Activated CD4-positive, alpha-beta T cell treated with anti-CD3 and anti-CD28 coated beads, Interleukin-10, Interleukin-2, amounts not matched to agents 100 ng/mL and 50 ng/mL, durations not matched to agents 16 hours and 8 hours (primary cell): ENCODE data around the gene SPACA7.
A peak's percentile ranks its signal among the peaks of the same experiment; 100 is the strongest.

Source experiments
- DNase-seq: peaks from one replicate; pipeline ENCODE4 v3.0.0-alpha.2; 2020

SPACA7 gene

DNA sequence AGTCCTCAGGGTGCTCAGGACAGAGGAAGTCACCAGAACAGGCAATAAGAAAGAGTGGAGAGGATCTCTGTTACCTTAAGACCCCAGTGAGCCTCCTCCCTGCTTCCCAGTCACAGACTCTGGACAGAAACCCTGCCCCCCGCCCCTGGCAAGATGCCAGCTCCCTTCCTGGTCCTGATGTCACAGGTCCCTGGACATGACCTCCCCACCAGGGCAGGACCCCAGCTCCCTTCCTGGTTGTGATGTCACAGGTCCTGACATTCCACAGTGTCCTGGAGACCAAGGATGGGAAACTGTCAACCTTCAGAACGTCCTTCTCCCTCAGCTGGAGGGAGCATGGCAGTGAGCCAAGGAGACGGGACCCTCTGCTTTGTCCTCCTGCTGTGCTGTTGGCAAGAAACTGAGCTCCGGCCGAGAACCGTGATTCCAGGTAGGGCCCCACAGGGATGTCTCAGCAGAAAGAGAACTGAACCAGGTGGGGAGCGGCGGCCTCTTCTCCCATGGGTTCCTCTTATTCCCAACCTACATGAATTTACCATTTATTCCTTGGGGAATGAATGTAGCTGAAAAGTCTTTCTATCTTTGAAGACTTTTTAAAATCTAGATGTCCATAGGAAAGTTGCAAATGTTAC, at the start of gene SPACA7:
SPACA7 (plus strand) TSS at position 306 of the 632 bp plus-strand sequence; CDS start at position 337, 31 bp downstream.
- DNase-seq: no peak

DNA sequence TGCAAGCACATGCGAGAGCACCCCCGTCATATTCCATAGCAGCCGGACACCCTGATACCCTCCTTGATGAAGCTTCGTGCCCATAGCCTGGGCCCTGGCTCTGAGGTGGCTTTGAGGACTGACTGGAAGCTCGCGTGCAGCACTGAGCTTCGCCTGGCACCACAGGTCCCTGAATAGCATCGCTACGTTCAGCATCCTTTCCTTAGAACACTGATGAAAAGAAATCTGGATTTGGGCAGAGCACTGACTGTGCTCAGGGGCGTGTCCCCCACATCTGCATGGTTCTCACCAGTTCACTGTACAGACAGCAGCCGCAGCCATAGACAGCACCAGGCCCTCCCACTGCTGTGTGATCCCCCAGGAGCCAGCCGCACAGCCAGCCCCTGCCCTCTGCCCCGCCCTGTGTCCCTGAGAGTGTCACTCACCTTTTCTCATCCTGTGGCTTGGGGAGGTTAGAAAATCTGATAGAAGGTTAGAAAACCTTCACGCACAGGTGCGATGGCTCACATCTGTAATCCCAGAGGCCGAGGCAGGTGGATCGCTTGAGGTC, 49.3 kb upstream of the SPACA7 start:
- DNase-seq: no peak

DNA sequence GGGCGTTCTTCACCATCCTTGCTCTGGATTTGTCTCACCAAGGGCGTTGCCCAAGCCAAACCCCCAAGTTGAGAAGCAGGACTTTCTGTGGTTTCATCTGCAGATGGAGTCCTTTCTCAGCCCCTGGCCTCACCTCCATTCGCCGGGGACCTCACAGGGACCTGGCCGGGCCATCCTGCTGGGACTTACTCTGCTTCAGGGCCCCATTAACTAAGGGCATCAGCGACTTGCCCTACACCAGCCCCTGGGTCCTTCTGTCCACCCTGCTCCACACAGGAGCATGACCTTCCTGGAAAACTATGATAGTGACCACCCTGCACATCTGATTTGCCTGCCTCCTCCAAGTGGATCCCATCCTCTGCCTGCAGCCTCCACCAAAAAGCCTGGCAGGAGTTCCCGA, 47.2 kb upstream of the SPACA7 start:
- DNase-seq: no peak

DNA sequence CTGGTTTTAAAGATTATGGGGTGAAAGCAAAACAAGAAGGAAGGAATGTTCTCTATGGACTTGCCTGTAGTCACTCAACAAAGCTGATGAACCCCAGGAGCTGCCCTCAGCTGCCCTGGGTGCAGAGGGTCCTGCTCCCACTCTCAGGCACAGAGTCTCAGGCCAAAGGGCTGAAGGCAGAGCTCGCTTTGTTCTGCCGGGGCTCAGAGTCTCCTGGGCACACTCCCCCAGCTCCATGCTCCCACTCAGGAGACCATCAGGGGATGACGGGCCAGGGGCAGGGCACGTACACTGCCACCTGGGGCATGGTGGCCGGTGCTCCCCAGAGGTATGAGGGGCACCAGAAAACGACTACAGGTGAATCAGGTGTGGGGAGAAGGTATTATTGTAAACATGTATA, 46.8 kb upstream of the SPACA7 start:
- no peak for DNase-seq

DNA sequence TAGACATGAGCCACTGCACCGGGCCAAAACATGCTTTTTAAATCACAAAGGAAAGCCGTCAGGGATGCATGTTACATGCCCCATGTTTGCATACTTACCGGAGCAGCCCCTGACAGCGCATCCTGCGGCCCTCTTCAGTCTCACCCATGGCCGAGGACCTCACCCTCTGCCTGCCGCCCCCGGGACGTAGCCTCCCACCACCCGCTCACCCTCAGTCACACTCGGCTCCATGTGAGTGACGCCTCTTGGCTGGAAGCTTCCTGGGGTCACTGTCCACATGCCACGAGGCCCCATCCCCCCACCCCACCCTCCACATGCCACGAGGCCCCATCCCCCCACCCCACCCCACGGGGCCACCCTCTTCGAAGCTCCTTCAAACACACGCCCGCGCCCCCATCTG, 46.1 kb upstream of the SPACA7 start:
- DNase-seq: no peak

DNA sequence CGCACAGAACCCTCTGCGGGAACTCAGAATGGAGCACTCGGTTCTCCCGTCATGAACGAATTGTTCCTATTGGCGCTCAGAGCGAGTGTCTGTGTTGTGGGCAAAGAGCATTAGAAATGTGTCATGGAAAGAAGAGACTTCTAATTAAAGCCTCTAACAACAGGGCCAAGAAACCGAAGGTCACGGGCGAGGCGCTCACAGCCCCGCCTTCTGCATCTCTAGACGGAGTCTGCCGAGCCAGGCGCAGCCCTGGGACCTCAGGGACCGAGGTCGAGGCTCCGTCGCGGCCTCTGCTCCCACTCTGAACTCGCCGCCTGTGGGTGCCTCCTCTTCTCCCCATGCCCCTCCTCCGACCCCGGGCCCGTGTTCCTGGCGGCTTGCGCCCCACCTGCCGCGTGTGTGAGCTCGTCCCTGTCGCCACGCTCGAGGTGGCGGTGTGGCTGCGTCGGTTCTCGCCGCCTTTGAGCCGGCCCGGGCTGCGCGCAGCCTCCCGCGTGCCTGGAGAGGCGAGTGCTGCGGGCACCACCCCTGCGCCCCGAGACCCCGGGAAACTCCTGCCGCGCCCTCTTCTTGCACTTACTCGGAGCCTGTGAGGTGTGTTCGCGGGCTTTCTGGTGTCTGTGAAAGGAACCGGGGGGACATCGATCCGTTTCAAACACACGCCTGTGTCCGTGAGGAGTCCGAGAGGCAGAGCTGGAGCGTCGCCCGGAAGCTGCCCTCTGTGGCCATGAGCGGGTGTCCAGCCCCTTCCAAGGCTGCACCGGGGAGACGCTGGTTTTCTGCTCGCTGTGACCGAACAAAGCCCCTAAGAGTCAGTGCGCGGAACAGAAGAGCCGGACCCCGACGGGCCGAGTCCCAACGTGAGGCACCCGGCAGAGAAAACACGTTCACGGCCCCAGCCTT, 45.4 kb upstream of the SPACA7 start:
- no peak for DNase-seq

GRCh38 chr13:112331675-112332074, 44.5 kb upstream of the SPACA7 start:
- no peak for DNase-seq

GRCh38 chr13:112332727-112333126, 43.4 kb upstream of the SPACA7 start:
- DNase-seq: no peak

GRCh38 chr13:112333756-112334543, 42.2 kb upstream of the SPACA7 start:
- no peak for DNase-seq

DNA sequence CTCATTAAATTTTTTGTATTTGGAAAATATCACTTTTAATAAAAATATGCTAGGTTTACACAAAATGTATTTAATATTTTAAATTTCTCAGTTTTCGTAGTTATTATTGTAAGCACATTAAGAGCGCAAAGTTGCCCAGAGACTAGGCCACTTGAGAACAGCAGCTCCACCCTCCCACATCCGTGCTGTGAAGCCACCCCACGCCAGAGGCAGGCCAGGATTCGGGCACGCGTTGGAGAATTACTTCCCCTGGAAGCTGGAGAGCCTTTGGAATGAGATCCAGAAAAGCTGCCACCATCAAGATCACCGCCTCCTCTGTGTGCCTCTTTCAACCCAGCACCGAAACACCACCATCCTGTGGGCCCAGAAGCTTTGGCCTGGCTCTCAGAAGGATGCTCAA, 41.0 kb upstream of the SPACA7 start:
- no peak for DNase-seq

DNA sequence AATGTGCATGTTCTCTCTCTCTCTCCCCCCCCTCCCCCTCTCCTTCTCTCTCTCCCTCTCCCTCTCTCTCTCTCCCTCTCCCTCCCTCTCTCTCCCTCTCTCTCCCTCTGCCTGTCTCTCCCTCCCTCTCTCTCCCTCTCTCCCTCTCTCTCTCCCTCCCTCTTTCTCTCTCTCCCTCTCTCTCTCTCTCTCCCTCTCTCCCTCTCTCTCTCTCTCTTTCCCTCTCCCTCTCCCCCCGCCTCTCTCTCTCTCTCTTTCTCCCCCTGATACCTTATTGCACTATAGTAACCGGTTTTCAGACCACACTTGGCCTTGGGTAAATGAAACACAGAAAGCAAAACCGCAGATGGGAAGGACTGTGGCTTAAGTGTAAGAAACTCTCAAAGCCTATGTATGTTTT, 34.7 kb upstream of the SPACA7 start:
- DNase-seq: no peak

DNA sequence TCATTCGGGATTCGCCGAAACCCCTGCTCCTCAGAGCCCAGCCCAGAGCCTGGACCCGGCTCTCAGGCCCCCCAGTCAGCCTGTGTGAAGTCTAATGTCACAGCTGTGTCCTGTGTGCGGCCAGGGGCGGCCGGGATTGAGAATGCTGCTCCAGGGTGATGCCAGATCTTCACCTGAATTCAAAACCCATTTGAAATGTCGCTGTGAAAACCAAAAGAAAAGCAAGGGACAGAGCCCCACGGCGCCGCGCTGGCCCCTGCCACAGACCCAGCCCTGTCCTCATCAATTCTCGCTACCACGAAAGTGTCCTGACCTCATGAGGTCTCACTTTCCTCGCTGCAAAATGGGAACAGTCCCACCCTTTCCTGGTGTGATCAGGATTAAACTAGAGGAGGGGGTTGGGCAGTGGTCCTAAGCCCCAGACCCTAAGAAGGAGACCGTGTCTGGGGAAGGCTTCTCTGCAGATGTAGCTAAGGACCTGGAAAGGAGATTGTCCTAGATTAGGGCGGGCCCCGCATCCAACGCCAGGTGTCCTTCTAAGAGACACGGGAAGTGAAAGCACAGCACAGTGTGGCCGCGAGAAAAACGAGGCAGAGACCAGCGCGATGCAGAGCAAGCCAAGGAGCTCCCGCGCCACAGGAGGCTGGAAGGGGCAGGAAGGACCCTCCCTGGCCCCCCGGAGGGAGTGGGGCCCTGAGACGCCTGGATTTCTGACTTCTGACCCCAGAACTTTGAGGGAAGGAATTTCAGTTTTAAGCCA, 34.0 kb upstream of the SPACA7 start:
- no peak for DNase-seq

GRCh38 chr13:112342841-112343361, 33.3 kb upstream of the SPACA7 start:
- DNase-seq: no peak

DNA sequence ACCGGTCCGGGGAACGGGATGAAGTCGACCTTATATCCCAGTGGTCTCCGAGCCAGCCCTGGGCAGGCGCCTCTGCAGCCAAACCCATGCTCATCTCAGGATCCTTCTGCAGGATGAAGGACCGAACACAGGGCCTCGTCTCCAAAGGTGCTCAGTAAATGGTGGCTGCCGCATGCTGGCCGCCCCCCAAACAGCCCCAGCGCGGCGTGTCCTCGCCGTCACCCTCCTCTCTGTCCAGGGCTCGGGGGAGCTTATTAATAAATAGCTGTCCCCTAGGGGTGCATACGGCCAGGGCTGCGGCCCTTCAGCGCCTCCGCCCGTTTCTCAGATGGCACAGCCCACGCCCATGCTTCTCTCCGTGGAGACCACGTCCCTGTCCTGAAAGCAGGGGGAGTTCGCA, 32.6 kb upstream of the SPACA7 start:
- DNase-seq: no peak

GRCh38 chr13:112345826-112346172, 30.4 kb upstream of the SPACA7 start:
- no peak for DNase-seq

GRCh38 chr13:112346173-112346898, 29.8 kb upstream of the SPACA7 start:
- DNase-seq: peak; percentile 8

DNA sequence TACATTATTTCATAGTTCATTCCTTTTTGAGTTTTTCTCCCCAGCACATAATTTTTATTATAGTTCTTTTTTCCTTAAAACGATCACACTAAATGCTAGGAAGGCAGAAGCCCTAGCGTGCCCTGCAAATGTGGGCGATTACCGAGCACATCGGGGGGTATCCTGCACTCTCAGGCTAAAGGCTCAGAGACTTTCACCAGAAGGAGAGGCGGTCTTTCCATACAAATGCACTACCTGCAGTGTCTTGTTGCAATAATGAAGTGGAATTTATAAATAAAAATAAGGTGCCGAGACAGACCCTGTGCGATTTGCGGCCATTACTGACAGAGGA, 29.3 kb upstream of the SPACA7 start:
- no peak for DNase-seq

GRCh38 chr13:112347986-112348385, 28.2 kb upstream of the SPACA7 start:
- DNase-seq: no peak

GRCh38 chr13:112348642-112349345, 27.4 kb upstream of the SPACA7 start:
- no peak for DNase-seq

- DNase-seq: no peak
These were observed 26.5 kb upstream of the SPACA7 start for GRCh38 chr13:112349681-112350080.

GRCh38 chr13:112350300-112350699, 25.9 kb upstream of the SPACA7 start:
- no peak for DNase-seq
